Fibroblast of the aortic adventitia (primary cell): Measurements from ENCODE around the gene TRUB2. TPM values are rescaled to one million over a fixed set of nuclear protein-coding genes. Genes with fewer than 3 reads are reported as not detected.

Experiments
- DNase-seq: peaks from one replicate; pipeline ENCODE4 v3.0.0-alpha.2; 2010; ENCODE audit warnings: low read depth
- H3K4me3 ChIP-seq: 2 replicates; pipeline ENCODE4 v1.5.1; 2011; ENCODE audit warnings: low read depth, mild to moderate bottlenecking, control low read depth, low read length, moderate library complexity
- CTCF ChIP-seq: IDR thresholded peaks from 2 replicates; pipeline ENCODE4 v1.5.1; 2011; ENCODE audit warnings: mild to moderate bottlenecking, low read length, control low read depth, inconsistent platforms; ENCODE audit not compliant: insufficient read depth
- total RNA-seq: library from RNA; depleted of rRNA; stranded (reverse); fragments of >200 nt; gene quantifications from 2 replicates; pipeline ENCODE4 v1.2.3, GENCODE V29; 2012; ENCODE audit warnings: low replicate concordance

TRUB2 gene
- total RNA-seq, 1 donor: 13.6 TPM

GRCh38 chr9:128258326-128258725 is 63.9 kb downstream of the TRUB2 start:
- TF ChIP-seq CTCF: no peak
- DNase-seq: no peak
- no peak overlapping the region for H3K4me3 ChIP-seq

- H3K4me3 ChIP-seq: no peak overlapping the region
- DNase-seq: no peak
- no peak for TF ChIP-seq CTCF
Measured at GRCh38 chr9:128257907-128258306, 64.3 kb downstream of the TRUB2 start.

- no peak overlapping the region for H3K4me3 ChIP-seq
- DNase-seq: no peak
- no peak for TF ChIP-seq CTCF
Measured at GRCh38 chr9:128257086-128257825, 65.0 kb downstream of the TRUB2 start.

Other genes starting within 250 kb of the TRUB2 start
- gene PTGES2, start 194.7 kb downstream of the TRUB2 start, total RNA-seq: 33.9 and 40.8 TPM in 2 replicates
- gene LCN2, start 173.0 kb downstream of the TRUB2 start, total RNA-seq: not detected in 2 replicates
- gene BBLN, start 162.2 kb downstream of the TRUB2 start, total RNA-seq: 37.4 and 63.4 TPM in 2 replicates
- 47.8 and 49.6 TPM in 2 replicates for gene CIZ1, start 130.9 kb downstream of the TRUB2 start, total RNA-seq
- 28.0 and 57.4 TPM in 2 replicates for gene DNM1, start 119.1 kb downstream of the TRUB2 start, total RNA-seq
- gene GOLGA2, start 46.4 kb downstream of the TRUB2 start, total RNA-seq: 63.5 and 108 TPM in 2 replicates
- 21.5 and 35.2 TPM in 2 replicates for gene SWI5, start 46.2 kb downstream of the TRUB2 start, total RNA-seq
- 13.5 and 34.9 TPM in 2 replicates for gene COQ4, start 392 bp upstream of the TRUB2 start, total RNA-seq
- 23.5 and 27.9 TPM in 2 replicates for gene SLC27A4, start 18.1 kb upstream of the TRUB2 start, total RNA-seq
- gene URM1, start 48.9 kb upstream of the TRUB2 start, total RNA-seq: 33.8 and 46.4 TPM in 2 replicates
- 74.9 and 109 TPM in 2 replicates for gene CERCAM, start 98.4 kb upstream of the TRUB2 start, total RNA-seq
- gene ODF2, start 133.6 kb upstream of the TRUB2 start, total RNA-seq: 10.5 and 25.4 TPM in 2 replicates
- gene GLE1, start 182.3 kb upstream of the TRUB2 start, total RNA-seq: 15.9 and 42.6 TPM in 2 replicates
- gene SPTAN1, start 230.1 kb upstream of the TRUB2 start, total RNA-seq: 287 and 673 TPM in 2 replicates